Uterus (tissue), 4 donors: Measurements from ENCODE around the gene HLTF. TPM values are rescaled to one million over a fixed set of nuclear protein-coding genes. Genes with fewer than 3 reads are reported as not detected.

ENCODE experiments used
- DNase-seq, 2 donors: peaks; one replicate each; pipeline ENCODE4 v3.0.0-alpha.2; 2019 to 2020
- H3K27ac ChIP-seq, 2 donors: fragments of 200-600 bp; sonication (generic); 1 replicate in 1 of 2; 2 replicates in 1 of 2; pipeline ENCODE4 v1.5.1; 2016 to 2018
- H3K27me3 ChIP-seq, 2 donors: fragments of 200-600 bp; sonication (generic); one replicate each; pipeline ENCODE4 v1.5.1; 2018 to 2019; ENCODE audit warnings: control low read depth in 1 of 2
- H3K36me3 ChIP-seq, 2 donors: fragments of 200-600 bp; sonication (generic); one replicate each; pipeline ENCODE4 v1.5.1; 2019; ENCODE audit warnings: control low read depth in 1 of 2
- H3K4me1 ChIP-seq, 2 donors: fragments of 200-600 bp; sonication (generic); one replicate each; pipeline ENCODE4 v1.5.1; 2018 to 2019; ENCODE audit warnings: control low read depth in 1 of 2
- H3K4me3 ChIP-seq, 2 donors: fragments of 200-600 bp; sonication (generic); 1 replicate in 1 of 2; 2 replicates in 1 of 2; pipeline ENCODE4 v1.5.1; 2018 to 2019; ENCODE audit warnings: mild to moderate bottlenecking in 1 of 2
- H3K9me3 ChIP-seq, 2 donors: fragments of 200-600 bp; sonication (generic); one replicate each; pipeline ENCODE4 v1.5.1; 2019; ENCODE audit warnings: control low read depth in 1 of 2
- POLR2A ChIP-seq, 2 donors: fragments of 450-650 bp; IDR thresholded peaks; one replicate each; pipeline ENCODE4 v1.6.1; 2016; ENCODE audit warnings: antibody characterized with exemption in 2 of 2, mild to moderate bottlenecking in 1 of 2, moderate library complexity in 1 of 2
- intact Hi-C: fragments of 100-400 bp; cut with DNase I; formaldehyde crosslinking; loops from one replicate; pipeline ENCODE4 v1.15.1; 2023; ENCODE audit warnings: low total_unique reads
- total RNA-seq, 4 donors: library from RNA; depleted of rRNA in 3 of 4; stranded (reverse); fragments of >200 nt in 3 of 4; gene quantifications; one replicate each; pipeline versions ENCODE4 v1.1.0 to v1.2.4, GENCODE V29; 2014 to 2023
- TF ChIP-seq, protein P1 (sequence below), 4 experiments: fragments of 200-600 bp in 2 of 4; fragments of 450-650 bp in 2 of 4; sonication (generic) in 2 of 4; IDR thresholded peaks; one replicate each; pipeline ENCODE4 v1.5.1; 2016 to 2019; ENCODE audit warnings: antibody characterized with exemption in 4 of 4, mild to moderate bottlenecking in 2 of 4, moderate library complexity in 1 of 4
- donor health status: DM: yes; HTN: yes; CAD: no.

The HLTF gene
- total RNA-seq, 4 donors from 2014 or later: 21.5 to 80.1 (median 38.0) TPM

DNA sequence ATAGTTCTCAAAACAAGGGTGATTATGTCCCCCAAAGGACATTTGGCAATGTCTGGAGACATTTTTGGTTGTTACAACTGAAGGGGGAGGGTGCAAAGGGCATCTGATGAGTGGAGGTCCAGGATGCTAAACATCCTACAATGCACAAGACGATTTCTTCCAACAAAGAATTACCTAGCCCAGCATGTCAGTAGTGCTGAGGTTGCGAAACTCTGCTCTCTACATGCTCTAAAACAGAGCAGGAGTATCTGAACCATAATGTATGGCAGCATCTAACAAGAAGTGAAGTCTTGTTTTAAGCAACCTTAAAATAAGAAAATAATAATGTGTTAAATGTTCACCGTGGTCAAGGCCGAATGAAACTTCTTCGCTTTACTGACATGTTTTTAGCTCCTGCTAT, 88.0 kb downstream of the HLTF start:
- H3K27ac ChIP-seq: peak overlapping the region; percentile 1 to 16
- H3K27me3 ChIP-seq: no peaks in the 10 kb centered on the region
- H3K9me3 ChIP-seq: no peaks in the 10 kb centered on the region
- no peak overlapping the region for H3K4me3 ChIP-seq
- H3K4me1 ChIP-seq: peaks cover 0 to 5% of the 10 kb centered on the region in 2 donors
- H3K36me3 ChIP-seq: no peaks in the 10 kb centered on the region
- TF ChIP-seq POLR2A (IDR thresholded peaks at IDR 0.05): no peak
- TF ChIP-seq, protein P1, sequence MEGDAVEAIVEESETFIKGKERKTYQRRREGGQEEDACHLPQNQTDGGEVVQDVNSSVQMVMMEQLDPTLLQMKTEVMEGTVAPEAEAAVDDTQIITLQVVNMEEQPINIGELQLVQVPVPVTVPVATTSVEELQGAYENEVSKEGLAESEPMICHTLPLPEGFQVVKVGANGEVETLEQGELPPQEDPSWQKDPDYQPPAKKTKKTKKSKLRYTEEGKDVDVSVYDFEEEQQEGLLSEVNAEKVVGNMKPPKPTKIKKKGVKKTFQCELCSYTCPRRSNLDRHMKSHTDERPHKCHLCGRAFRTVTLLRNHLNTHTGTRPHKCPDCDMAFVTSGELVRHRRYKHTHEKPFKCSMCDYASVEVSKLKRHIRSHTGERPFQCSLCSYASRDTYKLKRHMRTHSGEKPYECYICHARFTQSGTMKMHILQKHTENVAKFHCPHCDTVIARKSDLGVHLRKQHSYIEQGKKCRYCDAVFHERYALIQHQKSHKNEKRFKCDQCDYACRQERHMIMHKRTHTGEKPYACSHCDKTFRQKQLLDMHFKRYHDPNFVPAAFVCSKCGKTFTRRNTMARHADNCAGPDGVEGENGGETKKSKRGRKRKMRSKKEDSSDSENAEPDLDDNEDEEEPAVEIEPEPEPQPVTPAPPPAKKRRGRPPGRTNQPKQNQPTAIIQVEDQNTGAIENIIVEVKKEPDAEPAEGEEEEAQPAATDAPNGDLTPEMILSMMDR (IDR thresholded peaks at IDR 0.05): no peak
- DNase-seq: no peak
- intact Hi-C loops: no loop called here

DNA sequence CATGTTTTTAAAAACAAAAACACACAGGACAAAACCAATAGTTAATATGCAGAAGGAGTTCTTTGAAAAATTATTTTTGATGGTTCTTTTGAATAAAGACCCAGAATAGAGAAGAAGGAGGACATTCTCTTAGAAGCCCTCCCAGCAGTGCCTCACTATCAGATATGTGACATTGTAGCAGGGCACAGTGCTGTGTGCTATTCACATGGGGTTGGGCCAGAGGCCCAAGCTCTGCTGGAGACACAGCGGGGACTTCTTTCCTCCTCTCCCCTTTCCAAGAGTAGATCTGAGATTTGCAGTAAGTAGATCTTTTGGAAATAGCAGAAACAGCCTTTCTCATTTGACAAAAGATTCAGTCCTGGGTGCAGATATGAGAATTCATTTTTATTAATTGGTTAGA, 88.7 kb downstream of the HLTF start:
- Histone ChIP-seq H3K36me3 (no peaks in the 10 kb centered on the region), H3K27me3 (no peaks in the 10 kb centered on the region), H3K27ac (no peak overlapping the region), H3K4me3 (no peak overlapping the region), H3K4me1 (peaks cover 0 to 10% of the 10 kb centered on the region in 2 donors), H3K9me3 (no peaks in the 10 kb centered on the region)
- no peak for DNase-seq
- TF ChIP-seq, protein P1 (IDR thresholded peaks at IDR 0.05): no peak
- TF ChIP-seq POLR2A (IDR thresholded peaks at IDR 0.05): no peak
- intact Hi-C loops: no loop called here

DNA sequence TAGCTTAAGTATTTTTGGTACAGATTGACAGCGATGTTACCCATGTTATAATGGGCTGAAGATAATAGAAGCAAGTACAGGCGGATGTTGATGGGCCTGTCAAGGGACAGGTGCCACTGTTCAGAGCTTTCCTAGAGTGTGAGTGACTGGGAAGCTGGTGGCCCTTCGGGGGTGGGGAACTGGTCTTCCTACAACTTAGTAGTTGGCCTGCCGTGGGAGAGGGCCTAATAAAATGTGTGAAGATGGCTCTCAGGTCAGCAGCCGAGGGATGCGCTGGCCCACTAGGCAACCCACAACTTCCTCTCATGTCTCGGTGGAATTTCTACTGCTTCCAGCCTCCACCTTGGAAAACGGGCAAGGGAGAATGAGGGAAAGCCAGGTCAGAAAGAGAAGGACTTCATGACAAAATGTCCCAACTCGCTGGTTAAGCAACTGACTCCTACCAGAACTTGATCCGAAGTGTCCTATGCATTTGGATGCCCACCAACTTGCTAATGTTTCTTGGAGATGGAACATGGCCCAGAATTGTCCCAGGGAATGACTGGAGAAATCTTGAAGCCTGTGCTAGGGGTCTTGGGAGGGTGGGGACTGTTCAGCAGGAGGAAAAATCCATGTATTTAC, 93.6 kb downstream of the HLTF start:
- Histone ChIP-seq H3K4me1 (peaks cover 0 to 10% of the 10 kb centered on the region in 2 donors), H3K9me3 (no peaks in the 10 kb centered on the region), H3K27me3 (no peaks in the 10 kb centered on the region), H3K36me3 (no peaks in the 10 kb centered on the region), H3K4me3 (peak overlapping the region; percentile 66 to 95), H3K27ac (peak overlapping the region; percentile 97 to 99)
- no peak for DNase-seq
- TF ChIP-seq, protein P1 (IDR thresholded peaks at IDR 0.05): no peak
- TF ChIP-seq POLR2A (IDR thresholded peaks at IDR 0.05): no peak
- intact Hi-C loops: no loop called here

DNA sequence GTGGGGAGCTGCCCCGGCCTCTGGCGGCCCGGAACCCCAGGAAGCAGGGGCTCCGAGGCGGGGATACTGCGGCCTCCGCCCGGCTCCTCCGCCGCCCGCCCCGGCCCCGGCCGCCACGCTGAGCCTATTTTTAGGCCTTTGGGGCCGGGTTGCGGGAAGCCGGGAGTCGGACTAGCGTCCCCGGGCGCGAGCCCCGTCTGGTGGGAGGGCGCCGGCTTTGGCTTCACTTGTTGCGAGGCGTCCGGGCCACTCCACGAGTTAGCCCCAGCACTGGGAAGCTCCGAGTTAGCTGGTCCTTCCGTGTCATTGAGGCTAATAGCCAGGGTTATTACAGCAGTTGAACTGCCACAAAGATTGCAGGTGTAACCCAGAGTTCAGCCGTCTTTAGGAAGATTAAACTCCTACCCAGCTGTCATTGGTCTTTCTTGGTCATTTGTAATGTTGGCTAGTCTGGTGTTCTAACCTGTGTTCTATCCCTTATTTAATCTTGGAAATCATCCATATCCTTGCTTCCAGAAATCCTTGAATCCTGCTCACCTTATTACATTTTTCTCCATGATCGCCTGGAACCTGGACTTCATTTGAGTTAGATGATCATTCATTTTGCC, 94.2 kb downstream of the HLTF start:
- H3K9me3 ChIP-seq: no peaks in the 10 kb centered on the region
- no peaks in the 10 kb centered on the region for H3K27me3 ChIP-seq
- TF ChIP-seq POLR2A (IDR thresholded peaks at IDR 0.05): no peak
- TF ChIP-seq, protein P1 (IDR thresholded peaks at IDR 0.05): no peak
- peak overlapping the region; percentile 97 to 99 for H3K27ac ChIP-seq
- peaks cover 0 to 10% of the 10 kb centered on the region in 2 donors for H3K4me1 ChIP-seq
- H3K4me3 ChIP-seq: peak overlapping the region; percentile 66 to 95
- peak; percentile 48 to 55 for DNase-seq
- intact Hi-C loops: no loop called here
- H3K36me3 ChIP-seq: no peaks in the 10 kb centered on the region

DNA sequence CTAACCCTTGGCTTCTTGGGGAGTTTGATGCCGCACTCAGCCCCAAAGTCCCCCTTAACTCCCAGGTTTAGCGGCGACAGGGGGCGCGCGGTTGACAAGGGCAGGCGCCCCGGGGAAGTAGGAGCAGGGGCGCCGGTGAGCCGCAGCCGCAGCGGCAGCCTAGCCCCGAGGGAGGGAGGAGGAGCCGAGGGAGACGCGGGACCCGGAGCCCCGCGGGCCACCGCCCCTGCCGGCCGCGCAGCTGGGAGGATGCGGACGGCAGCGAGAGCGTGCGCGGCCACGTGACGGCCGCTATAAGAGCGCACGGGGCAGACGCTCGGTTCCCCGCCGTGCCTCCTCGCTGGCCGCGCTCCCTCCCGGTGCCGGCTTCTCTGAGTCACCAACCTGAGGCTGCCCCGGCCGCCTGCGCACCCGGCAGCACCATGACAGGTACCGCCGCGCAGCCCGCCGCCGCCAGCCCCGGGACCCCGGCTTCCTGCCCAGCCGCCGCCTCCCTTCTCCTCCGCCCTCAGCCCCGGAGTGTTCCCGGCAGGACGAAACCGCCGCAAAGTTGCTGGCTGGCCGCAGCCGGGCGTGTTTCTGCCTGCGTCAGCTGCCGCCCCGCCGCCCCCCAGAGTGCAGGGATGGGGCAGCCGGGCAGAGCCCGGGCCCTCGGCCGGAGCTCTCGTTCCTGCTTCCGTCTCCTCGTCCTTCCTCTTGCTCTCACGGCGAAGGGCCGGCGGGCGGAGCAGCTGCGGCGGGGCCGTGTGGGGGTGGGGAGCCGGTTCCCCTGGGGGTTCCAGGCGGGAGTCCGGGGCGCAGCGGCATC, 94.9 kb downstream of the HLTF start, which contains the start of gene GYG1:
TSS of gene GYG1 (plus strand) at position 322 of the 808 bp plus-strand sequence. CDS start at position 423, 101 bp downstream.
- peak; percentile 81 for DNase-seq
- H3K9me3 ChIP-seq: no peaks in the 10 kb centered on the region
- no peaks in the 10 kb centered on the region for H3K36me3 ChIP-seq
- intact Hi-C loops: no loop called here
- H3K4me3 ChIP-seq: peak within 1 kb of the TSS; percentile 66 to 95
- TF ChIP-seq, protein P1 (IDR thresholded peaks at IDR 0.05): peak; percentile 23 to 47 (median 36)
- peak; percentile 59 to 88 for TF ChIP-seq POLR2A (IDR thresholded peaks at IDR 0.05)
- peaks cover 0 to 10% of the 10 kb centered on the region in 2 donors for H3K4me1 ChIP-seq
- H3K27ac ChIP-seq: peak within 1 kb of the TSS; percentile 97 to 99
- no peaks in the 10 kb centered on the region for H3K27me3 ChIP-seq
